ENCODE results near the gene C2orf49.
A peak's percentile ranks its signal among the peaks of the same experiment; 100 is the strongest.

C2orf49 gene

GRCh38 chr2:105294844-105295481 is 42.4 kb upstream of the C2orf49 start:
- H3K9ac ChIP-seq (ENCODE audit: low read length): no peak overlapping the region
- no peak overlapping the region for H3K4me2 ChIP-seq (ENCODE audit: low read depth, low read length)
- no peaks in the 10 kb centered on the region for H3F3A ChIP-seq (ENCODE audit: insufficient read depth, low read length)
- no peaks in the 10 kb centered on the region for H3K9me2 ChIP-seq (replicated peaks; ENCODE audit: insufficient read depth, low read length)
- no peak overlapping the region for H3K4me3 ChIP-seq (ENCODE audit: low read length)
- no peaks in the 10 kb centered on the region for H3K4me1 ChIP-seq (ENCODE audit: low read length)
- no peaks in the 10 kb centered on the region for H3K9me3 ChIP-seq (replicated peaks; ENCODE audit: insufficient read depth, low read length)
- H2AFZ ChIP-seq (ENCODE audit: low read length): no peak overlapping the region
- H3K27me3 ChIP-seq (replicated peaks; ENCODE audit: insufficient read depth, low read length): no peaks in the 10 kb centered on the region
- H3K79me2 ChIP-seq (ENCODE audit: low read length): peaks cover 10% of the 10 kb centered on the region; the same call in 1 of the 2 replicates
- peaks cover 4% of the 10 kb centered on the region; the same call in 1 of the 2 replicates for H4K20me1 ChIP-seq (ENCODE audit: insufficient read depth, low read length)
- peaks cover 9% of the 10 kb centered on the region; the same call in 1 of the 2 replicates for H3K36me3 ChIP-seq (replicated peaks; ENCODE audit: insufficient read depth, low read length)
- H3K27ac ChIP-seq (ENCODE audit: low read length): no peak overlapping the region
- peak; percentile 62 for DNase-seq
- no peak for TF ChIP-seq EZH2phosphoT487 (IDR thresholded peaks at IDR 0.05; ENCODE audit: low read length)
- peak; percentile 62 for TF ChIP-seq CTCF (IDR thresholded peaks at IDR 0.05; ENCODE audit: low read length)

GRCh38 chr2:105296017-105296611 is 41.2 kb upstream of the C2orf49 start:
- Histone ChIP-seq H3K79me2 (ENCODE audit: low read length) (peaks cover 16% of the 10 kb centered on the region), H3K4me3 (ENCODE audit: low read length) (no peak overlapping the region), H4K20me1 (ENCODE audit: insufficient read depth, low read length) (peaks cover 4% of the 10 kb centered on the region; the same call in 1 of the 2 replicates), H3K9ac (ENCODE audit: low read length) (no peak overlapping the region), H3K27me3 (replicated peaks; ENCODE audit: insufficient read depth, low read length) (no peaks in the 10 kb centered on the region), H3K9me2 (replicated peaks; ENCODE audit: insufficient read depth, low read length) (no peaks in the 10 kb centered on the region), H3K36me3 (replicated peaks; ENCODE audit: insufficient read depth, low read length) (peaks cover 9% of the 10 kb centered on the region; the same call in 1 of the 2 replicates), H3F3A (ENCODE audit: insufficient read depth, low read length) (no peaks in the 10 kb centered on the region), H3K9me3 (replicated peaks; ENCODE audit: insufficient read depth, low read length) (no peaks in the 10 kb centered on the region), H2AFZ (ENCODE audit: low read length) (no peak overlapping the region), H3K4me2 (ENCODE audit: low read depth, low read length) (no peak overlapping the region), H3K4me1 (ENCODE audit: low read length) (no peaks in the 10 kb centered on the region), H3K27ac (ENCODE audit: low read length) (no peak overlapping the region)
- no peak for DNase-seq
- TF ChIP-seq EZH2 (optimal IDR thresholded peaks at IDR 0.05; ENCODE audit: low read depth, low read length) (no peak), EZH2phosphoT487 (IDR thresholded peaks at IDR 0.05; ENCODE audit: low read length) (no peak), CTCF (IDR thresholded peaks at IDR 0.05; ENCODE audit: low read length) (no peak)

GRCh38 chr2:105297216-105297615 is 40.1 kb upstream of the C2orf49 start:
- Histone ChIP-seq H3K4me1 (ENCODE audit: low read length) (no peaks in the 10 kb centered on the region), H3K27ac (ENCODE audit: low read length) (no peak overlapping the region), H2AFZ (ENCODE audit: low read length) (no peak overlapping the region), H3K4me3 (ENCODE audit: low read length) (no peak overlapping the region), H3K79me2 (ENCODE audit: low read length) (peaks cover 27% of the 10 kb centered on the region), H3K9ac (ENCODE audit: low read length) (no peak overlapping the region), H3K36me3 (replicated peaks; ENCODE audit: insufficient read depth, low read length) (0 out of 2 replicates have a peak, but pooled peaks cover 5% of the 10 kb centered on the region), H3K9me3 (replicated peaks; ENCODE audit: insufficient read depth, low read length) (no peaks in the 10 kb centered on the region), H3K9me2 (replicated peaks; ENCODE audit: insufficient read depth, low read length) (no peaks in the 10 kb centered on the region), H4K20me1 (ENCODE audit: insufficient read depth, low read length) (peaks cover 4% of the 10 kb centered on the region; the same call in 1 of the 2 replicates), H3F3A (ENCODE audit: insufficient read depth, low read length) (no peaks in the 10 kb centered on the region), H3K4me2 (ENCODE audit: low read depth, low read length) (no peak overlapping the region), H3K27me3 (replicated peaks; ENCODE audit: insufficient read depth, low read length) (no peaks in the 10 kb centered on the region)
- no peak for DNase-seq
- TF ChIP-seq EZH2phosphoT487 (IDR thresholded peaks at IDR 0.05; ENCODE audit: low read length): no peak
- TF ChIP-seq CTCF (IDR thresholded peaks at IDR 0.05; ENCODE audit: low read length): no peak
- TF ChIP-seq EZH2 (optimal IDR thresholded peaks at IDR 0.05; ENCODE audit: low read depth, low read length): no peak

Data from MM.1S (cell line).